Body of pancreas (tissue), 4 donors: Measurements from ENCODE around the gene PLPPR5. TPM values are rescaled to one million over a fixed set of nuclear protein-coding genes. Genes with fewer than 3 reads are reported as not detected.

Source experiments
- ATAC-seq: fragments of 150-250 bp; one replicate; pipeline ENCODE4 v1.9.1; 2016
- DNase-seq, 4 donors: peaks; one replicate each; pipeline ENCODE4 v3.0.0-alpha.2; 2019
- H3K27ac ChIP-seq, 4 donors: fragments of 200-600 bp; sonication (generic); 1 replicate in 3 of 4; 2 replicates in 1 of 4; pipeline versions ENCODE4 v1.5.1 to v1.6.1; 2016 to 2019; ENCODE audit warnings: mild to moderate bottlenecking in 1 of 4, mixed read lengths in 1 of 4, moderate library complexity in 1 of 4
- H3K27me3 ChIP-seq, 2 donors: fragments of 200-600 bp; sonication (generic); one replicate each; pipeline ENCODE4 v1.6.0; 2016; ENCODE audit warnings: mild to moderate bottlenecking in 1 of 2
- H3K36me3 ChIP-seq, 2 donors: fragments of 200-600 bp; sonication (generic); replicated peaks in 1 of 2; 2 replicates each; pipeline ENCODE4 v1.5.1; 2016; ENCODE audit warnings: low read depth in 2 of 2; ENCODE audit not compliant: insufficient read depth in 1 of 2
- H3K4me1 ChIP-seq: fragments of 200-600 bp; sonication (generic); one replicate; pipeline ENCODE4 v1.6.0; 2016
- H3K4me3 ChIP-seq, 2 donors: fragments of 200-600 bp; sonication (generic); 1 replicate in 1 of 2; 2 replicates in 1 of 2; pipeline ENCODE4 v1.5.1; 2016 to 2019
- H3K9me3 ChIP-seq, 3 donors: fragments of 200-600 bp; sonication (generic); 1 replicate in 2 of 3; 2 replicates in 1 of 3; pipeline ENCODE4 v1.5.1; 2016
- CTCF ChIP-seq, 7 experiments: fragments of 450-650 bp in 4 of 7; fragments of 200-600 bp in 3 of 7; sonication (generic) in 3 of 7; IDR thresholded peaks; one replicate each; pipeline ENCODE4 v1.5.1; 2016 to 2019; ENCODE audit warnings: antibody characterized with exemption in 7 of 7
- POLR2A ChIP-seq, 3 donors: fragments of 450-650 bp; IDR thresholded peaks; one replicate each; pipeline ENCODE4 v1.6.1; 2016; ENCODE audit warnings: antibody characterized with exemption in 3 of 3, mild to moderate bottlenecking in 2 of 3
- WGBS, 2 donors: methylation state at CpG; one replicate each; pipeline ENCODE4 v1.1.5; 2017; 5-methylcytosine and 5-hydroxymethylcytosine counted together
- intact Hi-C: fragments of 100-400 bp; cut with DNase I; formaldehyde crosslinking; loops from one replicate; pipeline ENCODE4 v1.15.1; 2023
- small RNA-seq: library from RNA; depleted of rRNA; stranded (forward); fragments of <200 nt; gene quantifications from one replicate; pipeline ENCODE3, GENCODE V24; 2016
- total RNA-seq, 2 donors: library from RNA; depleted of rRNA; stranded (reverse); fragments of >200 nt; gene quantifications; one replicate each; pipeline ENCODE4 v1.1.0, GENCODE V29; 2016

Gene PLPPR5
- total RNA-seq, 2 donors from 2014 or later: under 0.01 TPM; not detected in 1

- WGBS, 2 donors: 39 to 46% methylated on average over 1 of the region's 1 CpG
- Histone ChIP-seq H3K36me3 (no peaks in the 10 kb centered on the region), H3K27me3 (no peaks in the 10 kb centered on the region), H3K4me3 (no peak overlapping the region), H3K4me1 (no peaks in the 10 kb centered on the region), H3K27ac (no peak overlapping the region), H3K9me3 (no peaks in the 10 kb centered on the region)
- intact Hi-C loops: no loop called here
- no peak for DNase-seq
- ATAC-seq: no peak
- TF ChIP-seq CTCF (IDR thresholded peaks at IDR 0.05) (no peak), POLR2A (IDR thresholded peaks at IDR 0.05) (no peak)
Observed at GRCh38 chr1:98860329-98860728, 144.3 kb downstream of the PLPPR5 start.

- H3K4me1 ChIP-seq: no peaks in the 10 kb centered on the region
- ATAC-seq (no peak), DNase-seq (no peak)
- no peaks in the 10 kb centered on the region for H3K27me3 ChIP-seq
- intact Hi-C loops: no loop called here
- no peaks in the 10 kb centered on the region for H3K9me3 ChIP-seq
- H3K27ac ChIP-seq: no peak overlapping the region
- H3K4me3 ChIP-seq: no peak overlapping the region
- no peaks in the 10 kb centered on the region for H3K36me3 ChIP-seq
- WGBS, 2 donors: 31 to 39% methylated on average over 4 of the region's 4 CpGs
- TF ChIP-seq POLR2A (IDR thresholded peaks at IDR 0.05) (no peak), CTCF (IDR thresholded peaks at IDR 0.05) (no peak)
Observed at GRCh38 chr1:98854137-98854536, 150.5 kb downstream of the PLPPR5 start.

- no peaks in the 10 kb centered on the region for H3K4me1 ChIP-seq
- H3K4me3 ChIP-seq: no peak overlapping the region
- H3K9me3 ChIP-seq: no peaks in the 10 kb centered on the region
- intact Hi-C loops: no loop called here
- no peak overlapping the region for H3K27ac ChIP-seq
- TF ChIP-seq CTCF (IDR thresholded peaks at IDR 0.05) (no peak), POLR2A (IDR thresholded peaks at IDR 0.05) (no peak)
- DNase-seq (no peak), ATAC-seq (no peak)
- WGBS, 2 donors: 23 to 61% methylated on average over 1 of the region's 1 CpG
- no peaks in the 10 kb centered on the region for H3K36me3 ChIP-seq
- H3K27me3 ChIP-seq: no peaks in the 10 kb centered on the region
Observed at GRCh38 chr1:98849969-98850636, 154.6 kb downstream of the PLPPR5 start.

- WGBS, 2 donors: 17 to 23% methylated on average over 2 of the region's 2 CpGs
- intact Hi-C loops: no loop called here
- H3K27ac ChIP-seq: no peak overlapping the region
- H3K9me3 ChIP-seq: no peaks in the 10 kb centered on the region
- H3K27me3 ChIP-seq: no peaks in the 10 kb centered on the region
- no peak for TF ChIP-seq POLR2A (IDR thresholded peaks at IDR 0.05)
- TF ChIP-seq CTCF (IDR thresholded peaks at IDR 0.05): no peak
- ATAC-seq (no peak), DNase-seq (no peak)
- no peaks in the 10 kb centered on the region for H3K4me1 ChIP-seq
- no peaks in the 10 kb centered on the region for H3K36me3 ChIP-seq
- H3K4me3 ChIP-seq: no peak overlapping the region
Observed at GRCh38 chr1:98842241-98842640, 162.4 kb downstream of the PLPPR5 start.

Small RNA genes within 50 kb of the gene (small RNA-seq; reads per million reads assigned to genes)
- not detected for gene AL445433.1
